Measurements from ENCODE around the gene ARAP2.

DNA sequence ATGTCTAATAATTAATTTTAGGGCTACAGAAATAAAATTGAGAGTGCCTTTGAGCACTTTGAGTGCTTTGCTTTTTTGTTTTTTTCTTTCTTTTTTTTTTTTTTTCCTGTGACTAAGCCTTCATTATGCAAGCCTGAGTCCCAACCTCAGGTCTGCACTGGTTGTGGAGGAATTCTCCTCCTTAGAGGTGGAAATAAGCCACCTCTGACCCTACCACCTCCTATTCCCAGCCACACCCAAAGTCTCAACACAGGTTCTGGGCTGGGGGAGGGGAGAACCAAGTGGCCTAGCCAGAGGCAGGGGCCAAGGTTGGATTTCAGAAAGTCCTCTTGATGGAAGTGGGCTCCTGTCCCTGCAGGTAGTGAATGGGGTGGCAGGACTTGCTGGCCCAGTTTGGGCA is 180.2 kb downstream of the ARAP2 start:
- TF ChIP-seq, protein P1, sequence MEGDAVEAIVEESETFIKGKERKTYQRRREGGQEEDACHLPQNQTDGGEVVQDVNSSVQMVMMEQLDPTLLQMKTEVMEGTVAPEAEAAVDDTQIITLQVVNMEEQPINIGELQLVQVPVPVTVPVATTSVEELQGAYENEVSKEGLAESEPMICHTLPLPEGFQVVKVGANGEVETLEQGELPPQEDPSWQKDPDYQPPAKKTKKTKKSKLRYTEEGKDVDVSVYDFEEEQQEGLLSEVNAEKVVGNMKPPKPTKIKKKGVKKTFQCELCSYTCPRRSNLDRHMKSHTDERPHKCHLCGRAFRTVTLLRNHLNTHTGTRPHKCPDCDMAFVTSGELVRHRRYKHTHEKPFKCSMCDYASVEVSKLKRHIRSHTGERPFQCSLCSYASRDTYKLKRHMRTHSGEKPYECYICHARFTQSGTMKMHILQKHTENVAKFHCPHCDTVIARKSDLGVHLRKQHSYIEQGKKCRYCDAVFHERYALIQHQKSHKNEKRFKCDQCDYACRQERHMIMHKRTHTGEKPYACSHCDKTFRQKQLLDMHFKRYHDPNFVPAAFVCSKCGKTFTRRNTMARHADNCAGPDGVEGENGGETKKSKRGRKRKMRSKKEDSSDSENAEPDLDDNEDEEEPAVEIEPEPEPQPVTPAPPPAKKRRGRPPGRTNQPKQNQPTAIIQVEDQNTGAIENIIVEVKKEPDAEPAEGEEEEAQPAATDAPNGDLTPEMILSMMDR (IDR thresholded peaks at IDR 0.05) = no peak
- TF ChIP-seq POLR2AphosphoS5 (IDR thresholded peaks at IDR 0.05; ENCODE audit: low read depth, low read length) (no peak), TCF7L2 (IDR thresholded peaks at IDR 0.05; ENCODE audit: low read depth, low read length) (no peak), SIN3A (IDR thresholded peaks at IDR 0.05; ENCODE audit: borderline replicate concordance, insufficient read depth, low read depth, low read length) (no peak)
- TF ChIP-seq, protein P2, sequence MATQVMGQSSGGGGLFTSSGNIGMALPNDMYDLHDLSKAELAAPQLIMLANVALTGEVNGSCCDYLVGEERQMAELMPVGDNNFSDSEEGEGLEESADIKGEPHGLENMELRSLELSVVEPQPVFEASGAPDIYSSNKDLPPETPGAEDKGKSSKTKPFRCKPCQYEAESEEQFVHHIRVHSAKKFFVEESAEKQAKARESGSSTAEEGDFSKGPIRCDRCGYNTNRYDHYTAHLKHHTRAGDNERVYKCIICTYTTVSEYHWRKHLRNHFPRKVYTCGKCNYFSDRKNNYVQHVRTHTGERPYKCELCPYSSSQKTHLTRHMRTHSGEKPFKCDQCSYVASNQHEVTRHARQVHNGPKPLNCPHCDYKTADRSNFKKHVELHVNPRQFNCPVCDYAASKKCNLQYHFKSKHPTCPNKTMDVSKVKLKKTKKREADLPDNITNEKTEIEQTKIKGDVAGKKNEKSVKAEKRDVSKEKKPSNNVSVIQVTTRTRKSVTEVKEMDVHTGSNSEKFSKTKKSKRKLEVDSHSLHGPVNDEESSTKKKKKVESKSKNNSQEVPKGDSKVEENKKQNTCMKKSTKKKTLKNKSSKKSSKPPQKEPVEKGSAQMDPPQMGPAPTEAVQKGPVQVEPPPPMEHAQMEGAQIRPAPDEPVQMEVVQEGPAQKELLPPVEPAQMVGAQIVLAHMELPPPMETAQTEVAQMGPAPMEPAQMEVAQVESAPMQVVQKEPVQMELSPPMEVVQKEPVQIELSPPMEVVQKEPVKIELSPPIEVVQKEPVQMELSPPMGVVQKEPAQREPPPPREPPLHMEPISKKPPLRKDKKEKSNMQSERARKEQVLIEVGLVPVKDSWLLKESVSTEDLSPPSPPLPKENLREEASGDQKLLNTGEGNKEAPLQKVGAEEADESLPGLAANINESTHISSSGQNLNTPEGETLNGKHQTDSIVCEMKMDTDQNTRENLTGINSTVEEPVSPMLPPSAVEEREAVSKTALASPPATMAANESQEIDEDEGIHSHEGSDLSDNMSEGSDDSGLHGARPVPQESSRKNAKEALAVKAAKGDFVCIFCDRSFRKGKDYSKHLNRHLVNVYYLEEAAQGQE (IDR thresholded peaks at IDR 0.05; ENCODE audit: insufficient read depth in 1 of 2, low read depth in 2 of 2, low read length in 1 of 2) = no peak

All from Panc1 (cell line).